ENCODE results near the gene PCK1.

DNA sequence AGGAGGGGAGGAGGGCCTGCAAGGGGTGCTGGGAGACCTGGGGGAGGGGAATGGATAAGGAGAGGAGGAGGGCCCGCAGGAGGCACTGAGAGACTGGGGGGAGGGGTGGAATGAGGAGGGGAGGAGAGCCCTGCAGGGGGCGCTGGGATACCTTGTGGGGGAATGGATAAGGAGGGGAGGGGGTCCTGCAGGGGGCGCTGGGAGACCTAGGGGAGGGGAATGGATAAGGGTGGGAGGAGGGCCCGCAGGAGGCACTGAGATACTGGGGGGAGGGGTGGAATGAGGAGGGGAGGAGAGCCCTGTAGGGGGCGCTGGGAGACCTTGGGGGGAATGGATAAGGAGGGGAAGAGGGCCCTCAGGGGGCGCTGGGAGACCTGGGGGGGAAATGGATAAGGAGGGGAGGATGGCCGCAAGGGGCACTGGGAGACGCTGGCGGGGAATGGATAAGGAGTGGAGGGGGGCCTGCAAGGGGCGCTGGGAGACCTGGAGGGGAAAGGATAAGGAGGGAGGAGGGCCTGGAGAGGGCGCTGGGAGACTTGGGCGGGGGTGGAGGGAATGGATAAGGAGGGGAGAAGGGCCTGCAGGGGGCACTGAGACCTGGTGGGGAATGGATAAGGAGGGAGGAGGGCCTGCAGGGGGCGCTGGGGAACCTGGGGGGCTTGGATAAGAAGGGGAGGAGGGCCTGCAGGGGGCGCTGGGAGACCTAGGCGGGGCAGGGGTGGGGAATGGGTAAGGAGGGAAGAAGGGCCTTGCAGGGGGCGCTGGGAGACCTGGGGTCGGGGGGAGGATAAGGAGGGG lies 34.6 kb upstream of the PCK1 start:
- TF ChIP-seq, protein P1, sequence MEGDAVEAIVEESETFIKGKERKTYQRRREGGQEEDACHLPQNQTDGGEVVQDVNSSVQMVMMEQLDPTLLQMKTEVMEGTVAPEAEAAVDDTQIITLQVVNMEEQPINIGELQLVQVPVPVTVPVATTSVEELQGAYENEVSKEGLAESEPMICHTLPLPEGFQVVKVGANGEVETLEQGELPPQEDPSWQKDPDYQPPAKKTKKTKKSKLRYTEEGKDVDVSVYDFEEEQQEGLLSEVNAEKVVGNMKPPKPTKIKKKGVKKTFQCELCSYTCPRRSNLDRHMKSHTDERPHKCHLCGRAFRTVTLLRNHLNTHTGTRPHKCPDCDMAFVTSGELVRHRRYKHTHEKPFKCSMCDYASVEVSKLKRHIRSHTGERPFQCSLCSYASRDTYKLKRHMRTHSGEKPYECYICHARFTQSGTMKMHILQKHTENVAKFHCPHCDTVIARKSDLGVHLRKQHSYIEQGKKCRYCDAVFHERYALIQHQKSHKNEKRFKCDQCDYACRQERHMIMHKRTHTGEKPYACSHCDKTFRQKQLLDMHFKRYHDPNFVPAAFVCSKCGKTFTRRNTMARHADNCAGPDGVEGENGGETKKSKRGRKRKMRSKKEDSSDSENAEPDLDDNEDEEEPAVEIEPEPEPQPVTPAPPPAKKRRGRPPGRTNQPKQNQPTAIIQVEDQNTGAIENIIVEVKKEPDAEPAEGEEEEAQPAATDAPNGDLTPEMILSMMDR (IDR thresholded peaks at IDR 0.05): no peak
- no peak for TF ChIP-seq POLR2AphosphoS5 (IDR thresholded peaks at IDR 0.05)
- TF ChIP-seq POLR2A (IDR thresholded peaks at IDR 0.05): no peak

Data from breast epithelium (tissue), 3 donors.